Right lobe of liver (tissue), 6 donors: Measurements from ENCODE around the gene CYTH4. TPM values are rescaled to one million over a fixed set of nuclear protein-coding genes. Genes with fewer than 3 reads are reported as not detected.

Source experiments
- ATAC-seq, 4 donors: fragments of 200-7000 bp; cut with Tn5 transposase; one replicate each; pipeline ENCODE4 v1.9.1; 2020; ENCODE audit warnings: mild to moderate bottlenecking in 4 of 4, moderate library complexity in 4 of 4
- DNase-seq, 3 donors: peaks; one replicate each; pipeline ENCODE4 v3.0.0-alpha.2; 2020
- H3K27ac ChIP-seq, 3 donors: fragments of 200-600 bp; one replicate each; pipeline ENCODE4 v1.8.0; 2022
- H3K27me3 ChIP-seq, 2 donors: fragments of 200-600 bp; one replicate each; pipeline ENCODE4 v1.8.0; 2022
- H3K36me3 ChIP-seq, 4 donors: fragments of 200-600 bp; sonication (generic) in 1 of 4; one replicate each; pipeline versions ENCODE4 v1.5.1 to v1.8.0; 2017 to 2022; ENCODE audit warnings: control low read depth in 1 of 4
- H3K4me1 ChIP-seq, 4 donors: fragments of 200-600 bp; sonication (generic) in 1 of 4; one replicate each; pipeline versions ENCODE4 v1.5.1 to v1.8.0; 2017 to 2022; ENCODE audit warnings: control low read depth in 1 of 4
- H3K4me3 ChIP-seq, 3 donors: fragments of 200-600 bp; one replicate each; pipeline ENCODE4 v1.8.0; 2022
- H3K9me3 ChIP-seq, 4 donors: fragments of 200-600 bp; sonication (generic) in 1 of 4; one replicate each; pipeline versions ENCODE4 v1.5.1 to v1.8.0; 2017 to 2022; ENCODE audit warnings: control low read depth in 1 of 4
- CTCF ChIP-seq, 4 donors: fragments of 200-600 bp in 3 of 4; fragments of 450-650 bp in 1 of 4; IDR thresholded peaks; one replicate each; pipeline versions ENCODE4 v1.5.1 to v1.8.0; 2016 to 2022; ENCODE audit warnings: antibody characterized with exemption in 4 of 4, mild to moderate bottlenecking in 2 of 4
- POLR2A ChIP-seq: fragments of 450-650 bp; IDR thresholded peaks from one replicate; pipeline ENCODE4 v1.6.1; 2017; ENCODE audit warnings: antibody characterized with exemption, mild to moderate bottlenecking
- WGBS: methylation state at CpG from one replicate; pipeline ENCODE4 v1.1.6; 2018; ENCODE audit warnings: low coverage, low lambda C conversion rate; ENCODE audit not compliant: insufficient coverage; ENCODE audit errors: missing lambda C conversion rate; 5-methylcytosine and 5-hydroxymethylcytosine counted together
- intact Hi-C, 2 donors: fragments of 100-400 bp; cut with DNase I; formaldehyde crosslinking; loops; one replicate each; pipeline versions ENCODE4 v1.11.2 to v1.14.1; 2022
- total RNA-seq, 6 experiments: library from RNA; depleted of rRNA in 2 of 6; stranded (reverse); fragments of >200 nt in 2 of 6; fragmentation: NEBNext Ultra II Directional in 3 of 6; extraction: Animal tissue kit (Norgen Biotek cat#: 25700) in 3 of 6; gene quantifications; one replicate each; pipeline versions ENCODE4 v1.1.0 to v1.2.4, GENCODE V29; 2016 to 2023
- donor health status: DM: no; HTN: yes; CAD: no.
- donor health status: DM: no; HTN: no; CAD: no.
- donor health status: DM: no; HTN: no; CAD: no.
- donor health status: DM: no; HTN: yes; CAD: no.
- donor health status: DM: no; HTN: yes; CAD: no.

CYTH4 gene
- total RNA-seq, 6 experiments from 2014 or later, result 2.9 to 12.8 (median 4.0) TPM

- H3K27me3 ChIP-seq, result no peaks in the 10 kb centered on the region
- H3K4me3 ChIP-seq, result peak overlapping the region in 1 of 3 donors; percentile 44
- peak overlapping the region in 2 of 3 donors; percentile 40 to 63 for H3K27ac ChIP-seq
- DNase-seq (no peak), ATAC-seq (peak in 1 of 4 donors; percentile 15)
- H3K9me3 ChIP-seq, result no peaks in the 10 kb centered on the region
- no peak for TF ChIP-seq POLR2A
- TF ChIP-seq CTCF (IDR thresholded peaks at IDR 0.05), result no peak
- WGBS, result 46% methylated on average over 8 of the region's 12 CpGs
- intact Hi-C loops, result no loop called here
- H3K36me3 ChIP-seq, result no peaks in the 10 kb centered on the region
- H3K4me1 ChIP-seq, result no peaks in the 10 kb centered on the region
Measured at GRCh38 chr22:37281646-37282384, 493 bp upstream of the CYTH4 start.

GRCh38 chr22:37283393-37283937 lies 1.2 kb downstream of the CYTH4 start:
- no peak for DNase-seq
- Histone ChIP-seq H3K27ac (peak overlapping the region in 2 of 3 donors; percentile 40 to 80), H3K4me1 (no peaks in the 10 kb centered on the region), H3K9me3 (no peaks in the 10 kb centered on the region), H3K4me3 (peak overlapping the region; percentile 26 to 44 (median 29)), H3K36me3 (no peaks in the 10 kb centered on the region), H3K27me3 (no peaks in the 10 kb centered on the region)
- 70% methylated on average over 2 of the region's 8 CpGs for WGBS
- ATAC-seq, result peak in 2 of 4 donors; percentile 24 to 37
- TF ChIP-seq POLR2A (no peak), CTCF (IDR thresholded peaks at IDR 0.05) (peak in 1 of 4 donors; percentile 14)
- intact Hi-C loops, result no loop called here

GRCh38 chr22:37284126-37284804 lies 2.0 kb downstream of the CYTH4 start:
- DNase-seq (no peak), ATAC-seq (peak; percentile 13 to 25 (median 20))
- Histone ChIP-seq H3K4me3 (peak overlapping the region; percentile 26 to 44 (median 29)), H3K27ac (peak overlapping the region in 2 of 3 donors; percentile 30 to 80), H3K36me3 (no peaks in the 10 kb centered on the region), H3K9me3 (no peaks in the 10 kb centered on the region), H3K4me1 (no peaks in the 10 kb centered on the region), H3K27me3 (no peaks in the 10 kb centered on the region)
- intact Hi-C loops, result no loop called here
- WGBS, result 41% methylated on average over 8 of the region's 9 CpGs
- TF ChIP-seq POLR2A (no peak), CTCF (IDR thresholded peaks at IDR 0.05) (no peak)

- Histone ChIP-seq H3K36me3 (no peaks in the 10 kb centered on the region), H3K27ac (peak overlapping the region in 2 of 3 donors; percentile 30 to 80), H3K4me3 (peak overlapping the region; percentile 4 to 44 (median 26)), H3K9me3 (no peaks in the 10 kb centered on the region), H3K4me1 (no peaks in the 10 kb centered on the region), H3K27me3 (no peaks in the 10 kb centered on the region)
- ATAC-seq, result peak; percentile 61 to 79 (median 67)
- TF ChIP-seq CTCF (IDR thresholded peaks at IDR 0.05) (no peak), POLR2A (no peak)
- DNase-seq, result peak; percentile 53 to 75 (median 56)
- 30% methylated on average over 4 of the region's 14 CpGs for WGBS
- intact Hi-C loops, result no loop called here
Measured at GRCh38 chr22:37284805-37285355, 2.6 kb downstream of the CYTH4 start.
